NCI-H146 treated with DMSO at 0.1 percent for 48 hours (cell line): ENCODE data around the gene UBXN4.
"Not testable (repeated sequence)": the region's sequence is repeated elsewhere in the genome, so short reads cannot be mapped to it uniquely, and the experiment has no call there.

Source experiments
- DNase-seq: peaks from one replicate; lab custom pipeline; 2025; ENCODE audit not compliant: unreplicated experiment; lab: John Stamatoyannopoulos, UW

UBXN4 gene, protein sequence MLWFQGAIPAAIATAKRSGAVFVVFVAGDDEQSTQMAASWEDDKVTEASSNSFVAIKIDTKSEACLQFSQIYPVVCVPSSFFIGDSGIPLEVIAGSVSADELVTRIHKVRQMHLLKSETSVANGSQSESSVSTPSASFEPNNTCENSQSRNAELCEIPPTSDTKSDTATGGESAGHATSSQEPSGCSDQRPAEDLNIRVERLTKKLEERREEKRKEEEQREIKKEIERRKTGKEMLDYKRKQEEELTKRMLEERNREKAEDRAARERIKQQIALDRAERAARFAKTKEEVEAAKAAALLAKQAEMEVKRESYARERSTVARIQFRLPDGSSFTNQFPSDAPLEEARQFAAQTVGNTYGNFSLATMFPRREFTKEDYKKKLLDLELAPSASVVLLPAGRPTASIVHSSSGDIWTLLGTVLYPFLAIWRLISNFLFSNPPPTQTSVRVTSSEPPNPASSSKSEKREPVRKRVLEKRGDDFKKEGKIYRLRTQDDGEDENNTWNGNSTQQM

GRCh38 chr2:135741395-135742324 lies at the start of gene UBXN4:
UBXN4 (plus strand) TSS chr2:135741855; CDS start chr2:135741930, 75 bp downstream.
- peak; percentile 98 for DNase-seq

DNA sequence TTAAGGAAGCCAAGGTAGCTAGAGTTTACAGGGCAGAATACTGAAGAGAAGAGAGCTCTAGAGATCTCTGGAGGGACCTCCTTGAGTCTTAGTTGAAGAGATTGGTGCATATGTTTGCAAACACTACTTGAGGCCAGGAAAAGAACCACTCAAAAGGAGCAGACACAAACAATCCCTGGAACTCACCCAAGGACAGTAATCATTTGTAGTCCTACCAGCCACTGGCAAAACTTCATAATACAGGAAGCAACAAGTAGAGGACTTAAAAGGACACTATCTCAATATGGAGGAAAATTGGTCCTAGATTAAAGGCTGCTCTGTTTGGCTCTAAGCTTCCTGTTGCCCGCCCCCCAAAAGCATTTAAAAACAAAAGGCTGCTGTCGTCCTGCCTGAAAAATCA lies 46.9 kb upstream of the UBXN4 start:
- no peak for DNase-seq

DNA sequence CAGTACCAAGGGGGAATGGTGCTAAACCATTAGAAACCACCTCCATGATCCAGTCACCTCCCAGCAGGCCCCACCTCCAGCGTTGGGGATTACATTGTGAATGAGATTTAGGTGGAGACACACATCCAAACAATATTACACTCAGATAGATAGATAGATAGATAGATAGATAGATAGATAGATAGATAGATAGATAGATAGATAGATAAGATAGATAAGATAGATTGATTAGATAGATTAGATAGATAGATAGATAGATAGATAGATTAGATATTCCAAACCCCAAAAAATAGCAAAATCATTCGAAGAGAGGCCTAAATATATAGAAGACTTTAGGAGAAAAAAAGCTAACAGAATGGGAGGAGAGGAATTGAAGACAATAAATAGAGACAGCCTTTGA lies 42.8 kb upstream of the UBXN4 start:
- DNase-seq, result no peak

DNA sequence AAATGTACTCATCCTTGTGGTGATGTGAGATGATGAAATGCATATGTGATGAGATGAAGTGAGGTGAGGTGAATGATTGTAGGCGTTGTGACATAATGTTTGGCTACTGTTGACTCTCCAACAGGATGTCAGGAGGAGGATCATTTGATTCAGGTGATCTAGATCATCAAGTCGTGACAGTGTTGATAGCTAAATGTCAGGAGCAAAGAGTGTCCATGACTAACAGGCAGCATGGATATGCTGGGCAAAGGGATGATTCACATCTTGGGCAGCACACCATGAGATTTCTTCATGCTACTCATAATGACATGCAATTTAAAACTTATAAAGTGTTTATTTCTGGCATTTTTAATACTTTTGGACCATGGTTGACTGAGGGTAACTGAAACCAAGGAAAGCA lies 40.2 kb upstream of the UBXN4 start:
- no peak for DNase-seq

- DNase-seq, result no peak
These were observed 38.4 kb upstream of the UBXN4 start for GRCh38 chr2:135703300-135703699.

DNA sequence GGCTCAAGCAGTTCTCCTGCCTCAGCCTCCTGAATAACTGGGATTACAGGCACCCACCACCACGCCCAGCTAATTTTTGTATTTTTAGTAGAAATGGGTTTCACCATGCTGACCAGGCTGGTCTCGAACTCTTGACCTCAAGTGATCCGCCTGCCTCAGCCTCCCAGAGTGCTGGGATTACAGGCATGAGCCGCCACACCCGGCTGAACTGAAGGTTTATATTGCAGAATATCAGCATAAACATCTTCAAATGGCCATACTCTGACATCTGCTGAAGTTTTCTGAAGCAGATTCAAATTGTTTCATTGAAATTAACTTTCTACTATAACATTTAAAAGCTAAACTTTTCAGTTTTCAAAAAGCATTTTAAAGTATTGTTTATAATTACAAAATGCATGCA lies 37.6 kb upstream of the UBXN4 start:
- not testable (repeated sequence) for DNase-seq

DNA sequence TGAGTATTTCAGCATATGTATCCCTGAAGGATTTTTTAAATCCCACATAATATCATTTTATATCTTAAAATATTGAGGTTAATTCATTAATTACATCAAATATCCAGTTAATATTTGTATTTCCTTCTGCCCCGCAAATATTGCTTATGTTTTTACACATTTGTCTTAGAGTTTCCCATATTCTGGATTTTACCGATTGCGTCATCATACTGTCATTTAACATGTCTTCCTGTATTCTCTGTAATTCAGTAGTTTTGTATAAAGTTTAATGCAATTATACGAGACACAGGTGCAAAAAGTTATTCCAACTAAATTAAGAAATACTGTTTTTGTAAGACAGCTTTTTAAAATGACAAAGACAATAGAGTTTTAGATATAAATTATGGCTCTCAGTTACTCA lies 33.5 kb upstream of the UBXN4 start:
- DNase-seq, result no peak

- peak; percentile 34 for DNase-seq
These were observed 31.7 kb upstream of the UBXN4 start for GRCh38 chr2:135709992-135710391.

DNA sequence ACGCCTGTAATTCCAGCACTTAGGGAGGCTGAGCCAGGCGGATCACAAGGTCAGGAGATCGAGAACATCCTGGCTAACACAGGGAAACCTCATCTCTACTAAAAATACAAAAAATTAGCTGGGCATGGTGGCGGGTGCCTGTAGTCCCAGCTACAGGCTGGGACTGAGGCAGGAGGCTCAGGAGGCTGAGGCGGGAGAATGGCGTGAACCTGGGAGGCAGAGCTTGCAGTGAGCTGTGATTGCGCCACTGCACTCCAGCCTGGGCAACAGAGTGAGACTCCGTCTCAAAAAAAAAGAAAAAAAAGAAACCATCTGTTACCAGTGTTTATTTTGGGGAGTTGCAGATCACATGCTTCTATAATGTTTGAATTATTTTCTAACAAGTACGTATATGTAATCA lies 26.6 kb upstream of the UBXN4 start:
- DNase-seq, result not testable (repeated sequence)

- no peak for DNase-seq
These were observed 13.5 kb upstream of the UBXN4 start for GRCh38 chr2:135728064-135728743.

DNA sequence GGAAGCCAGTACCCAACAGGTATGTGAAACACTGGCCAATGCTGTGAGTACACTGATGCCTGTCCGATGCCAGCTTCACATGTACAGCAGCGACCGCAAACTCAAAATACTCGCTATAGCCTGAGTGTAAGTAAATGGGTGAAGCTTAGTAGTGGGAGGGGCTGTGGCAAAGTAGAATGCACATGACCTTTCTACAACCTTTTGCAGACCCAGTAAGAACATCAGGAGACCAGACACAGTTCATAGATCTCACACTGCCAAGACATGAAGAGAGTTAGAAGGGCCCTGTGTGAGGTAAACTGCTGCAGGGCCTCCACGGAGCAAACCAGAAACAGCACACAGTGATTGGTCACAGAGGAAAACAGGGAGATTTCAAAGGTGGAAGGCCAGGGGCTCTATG lies 9.1 kb upstream of the UBXN4 start:
- no peak for DNase-seq

DNA sequence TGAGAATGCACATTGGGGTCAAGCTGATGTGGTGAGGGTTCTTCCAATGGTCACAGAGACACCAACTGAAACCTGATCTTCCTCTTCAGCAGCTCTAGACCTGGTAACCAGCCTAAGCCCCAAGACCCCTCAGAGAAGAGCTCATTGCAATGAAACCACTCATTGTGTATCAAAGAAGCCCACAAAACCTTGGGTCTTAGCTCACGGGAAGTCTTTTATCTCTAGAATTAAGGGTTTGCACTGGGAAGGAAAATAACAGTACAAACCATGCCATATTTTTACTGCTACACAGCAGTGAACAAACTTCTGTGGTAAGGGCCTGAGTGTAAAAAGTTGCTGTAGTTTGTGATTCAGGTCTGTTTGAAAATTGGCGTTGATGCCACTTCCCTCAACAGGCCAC lies 8.6 kb upstream of the UBXN4 start:
- DNase-seq, result no peak

DNA sequence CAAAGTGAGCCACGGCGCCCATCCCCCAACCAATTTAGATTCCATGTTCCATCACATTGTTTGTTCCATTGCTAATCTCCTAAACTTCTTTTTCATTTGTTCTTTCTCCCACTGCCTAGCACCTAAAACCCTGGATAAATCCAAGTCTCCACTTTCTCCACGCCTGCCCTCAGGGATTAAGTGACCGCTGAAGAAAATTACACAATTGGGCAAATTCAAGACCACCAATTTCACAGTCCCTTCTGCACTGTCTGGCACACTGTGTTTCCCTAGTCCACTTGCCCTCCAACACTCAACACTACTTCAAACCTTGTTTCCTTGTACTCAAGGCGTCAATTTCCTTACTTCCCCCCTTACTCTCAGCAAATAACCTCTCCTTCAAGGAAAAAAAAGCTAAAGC lies 5.1 kb upstream of the UBXN4 start:
- no peak for DNase-seq

DNA sequence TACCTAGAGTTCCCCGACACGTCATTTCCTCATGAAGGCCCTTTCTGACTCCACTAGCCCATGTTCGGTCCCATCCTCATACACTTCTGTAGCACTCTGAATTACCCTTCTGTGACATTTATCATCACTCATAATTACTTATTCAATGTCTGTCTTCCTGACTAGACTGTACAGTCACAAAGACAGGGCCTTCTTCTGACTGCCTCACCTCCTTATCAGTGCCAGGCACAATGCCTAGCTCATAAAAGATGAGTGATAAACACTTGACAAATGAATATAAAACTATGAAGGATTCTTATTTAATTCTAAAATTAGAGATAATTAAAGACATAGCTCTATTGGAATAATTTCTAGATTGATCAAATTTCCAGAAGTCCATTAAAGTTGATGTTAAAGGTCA lies 1.4 kb upstream of the UBXN4 start:
- DNase-seq, result no peak

GRCh38 chr2:135741043-135741394 lies 636 bp upstream of the UBXN4 start:
- no peak for DNase-seq

DNA sequence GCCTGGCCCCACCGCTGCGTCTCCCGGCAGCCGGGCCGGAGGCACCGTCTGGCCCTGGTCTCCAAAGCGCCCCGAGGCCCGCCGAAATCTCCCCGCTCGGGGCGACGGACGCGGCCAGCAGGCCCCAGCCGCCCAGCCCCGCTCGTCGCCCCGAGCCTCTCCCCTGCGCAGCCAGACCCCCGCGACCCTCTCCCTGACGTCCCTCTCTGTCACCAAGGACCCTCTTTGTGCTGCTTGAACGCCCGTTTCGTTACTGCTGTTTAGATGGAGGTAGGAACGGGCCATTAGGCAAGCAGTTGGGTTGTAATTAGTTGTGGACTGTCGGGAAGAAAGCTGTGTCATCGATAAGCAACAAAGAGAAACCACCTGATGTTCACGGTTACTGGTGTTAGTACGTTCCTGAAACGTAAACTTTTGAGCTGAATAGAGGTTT lies 686 bp downstream of the UBXN4 start:
- peak; percentile 70 for DNase-seq

DNA sequence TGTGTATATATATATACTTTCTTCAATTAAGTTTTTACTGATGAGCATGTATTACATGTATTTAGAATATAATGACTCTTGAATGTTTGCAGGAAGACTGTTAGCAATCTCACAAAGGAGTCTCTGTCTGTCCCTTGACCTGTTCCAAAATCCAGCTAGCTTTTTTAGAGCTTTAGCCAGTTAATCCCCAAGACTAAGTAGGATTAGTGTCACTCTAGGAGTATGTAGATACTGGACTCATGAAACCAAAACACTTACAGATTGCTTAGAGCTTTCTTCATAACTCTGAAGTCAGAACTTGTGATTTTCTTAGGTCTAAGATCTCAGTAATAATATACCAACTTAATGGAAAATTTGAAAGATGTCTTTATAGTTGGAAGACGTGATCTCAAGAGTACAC lies 2.2 kb downstream of the UBXN4 start:
- DNase-seq, result no peak

GRCh38 chr2:135744760-135745314 lies 3.2 kb downstream of the UBXN4 start:
- DNase-seq, result no peak

GRCh38 chr2:135745545-135745944 lies 3.9 kb downstream of the UBXN4 start:
- DNase-seq, result no peak

GRCh38 chr2:135755573-135755972 lies 13.9 kb downstream of the UBXN4 start:
- DNase-seq, result no peak

- no peak for DNase-seq
These were observed 15.0 kb downstream of the UBXN4 start for GRCh38 chr2:135756692-135757091.
